K562 (cell line): ENCODE data around the gene AKT2. TPM values are rescaled to one million over a fixed set of nuclear protein-coding genes. Genes with fewer than 3 reads are reported as not detected.

Experiments
- ATAC-seq: fragments of 200-7000 bp; cut with Tn5 transposase; 3 replicates; pipeline ENCODE4 v1.9.1; 2020; ENCODE audit warnings: moderate library complexity
- BruUV-seq: library from RNA; stranded (reverse); fragments of 400-500 nt; replicated peaks from 2 replicates; lab custom pipeline; 2021; lab: Mats Ljungman, UMichigan
- CTCF ChIA-PET: fragments of 300-600 bp; formaldehyde crosslinking; extraction: SDS; loops from one replicate; lab custom pipeline; 2021; ENCODE audit warnings: low intra/inter-chr PET ratio; lab: Yijun Ruan, JAX
- POLR2A ChIA-PET: fragments of 300-600, 350-650 bp; sonication (Branson Sonifier 250); formaldehyde crosslinking; extraction: SDS; loops from one replicate; lab custom pipeline; 2021; ENCODE audit warnings: antibody characterized with exemption, inconsistent platforms; lab: Yijun Ruan, JAX
- DNase-seq, 4 experiments: peaks; one replicate each; pipeline versions ENCODE4 v3.0.0 to v3.0.0-alpha.2; 2011 to 2018; ENCODE audit warnings: low spot score in 3 of 4, mixed read lengths in 3 of 4; ENCODE audit errors: extremely low read depth in 1 of 4
- FAIRE-seq: peaks from 2 replicates; lab custom pipeline; 2011; peaks lifted over from hg19 to GRCh38; lab: Jason Lieb, UNC
- H2AFZ ChIP-seq: 2 replicates; pipeline ENCODE4 v1.6.0; 2011; ENCODE audit warnings: low read depth, low read length, control low read depth, inconsistent platforms
- H3K27ac ChIP-seq: fragments of 200-600 bp; 3 replicates; pipeline ENCODE4 v1.8.0; 2011; ENCODE audit warnings: low read depth, mild to moderate bottlenecking, control low read depth, inconsistent platforms, low read length, moderate library complexity, mixed read lengths; ENCODE audit errors: extremely low read depth
- H3K27me3 ChIP-seq, 2 experiments: fragments of 300-600 bp in 1 of 2; 2 replicates in 1 of 2; 3 replicates in 1 of 2; pipeline versions ENCODE4 v1.6.0 to v1.8.0; 2011; ENCODE audit warnings: inconsistent platforms in 2 of 2, low read length in 2 of 2, mild to moderate bottlenecking in 1 of 2, mixed read lengths in 1 of 2, moderate library complexity in 1 of 2; ENCODE audit not compliant: control insufficient read depth in 2 of 2, insufficient read depth in 2 of 2
- H3K36me3 ChIP-seq: fragments of 300-600 bp; 3 replicates; pipeline ENCODE4 v1.8.0; 2011; ENCODE audit warnings: mild to moderate bottlenecking, low read length, inconsistent platforms; ENCODE audit not compliant: control insufficient read depth, insufficient read depth
- H3K4me1 ChIP-seq, 2 experiments: fragments of 200-600 bp in 1 of 2; replicated peaks in 1 of 2; 2 replicates in 1 of 2; 3 replicates in 1 of 2; pipeline versions ENCODE4 v1.5.1 to v1.8.0; 2011; ENCODE audit warnings: inconsistent platforms in 2 of 2, low read length in 2 of 2, mild to moderate bottlenecking in 1 of 2, mixed read lengths in 1 of 2, moderate library complexity in 1 of 2; ENCODE audit not compliant: control insufficient read depth in 2 of 2, insufficient read depth in 2 of 2
- H3K4me2 ChIP-seq: 2 replicates; pipeline ENCODE4 v1.6.1; 2011; ENCODE audit warnings: low read length, control low read depth, inconsistent platforms, mixed read lengths; ENCODE audit not compliant: insufficient read depth
- H3K4me3 ChIP-seq: fragments of 200-600 bp; sonication (generic), shearing (Covaris generic); 2 replicates; pipeline ENCODE4 v1.5.1; 2016; ENCODE audit warnings: control low read depth, inconsistent platforms
- H3K79me2 ChIP-seq: fragments of 200-600 bp; 3 replicates; pipeline ENCODE4 v1.8.0; 2011; ENCODE audit warnings: low read length, inconsistent platforms; ENCODE audit not compliant: control insufficient read depth, insufficient read depth
- H3K9ac ChIP-seq, 2 experiments: 2 replicates each; pipeline versions ENCODE4 v1.6.0 to v1.6.1; 2011; ENCODE audit warnings: low read depth in 2 of 2, low read length in 2 of 2, control low read depth in 1 of 2, inconsistent platforms in 1 of 2, mild to moderate bottlenecking in 1 of 2, mixed read lengths in 1 of 2; ENCODE audit not compliant: insufficient read depth in 1 of 2
- H3K9me1 ChIP-seq: one replicate; pipeline ENCODE4 v1.6.0; 2011; ENCODE audit warnings: inconsistent platforms, mild to moderate bottlenecking, low read length, moderate library complexity; ENCODE audit not compliant: control insufficient read depth, insufficient read depth
- H3K9me3 ChIP-seq: replicated peaks from 2 replicates; pipeline ENCODE4 v1.5.1; 2011; ENCODE audit warnings: low read depth, low read length, inconsistent platforms; ENCODE audit not compliant: control insufficient read depth, insufficient read depth
- H4K20me1 ChIP-seq: replicated peaks from 2 replicates; pipeline ENCODE4 v1.6.1; 2011; ENCODE audit warnings: low read length, inconsistent platforms, mixed read lengths; ENCODE audit not compliant: control insufficient read depth, insufficient read depth
- E2F6 ChIP-seq, 2 experiments: IDR thresholded peaks; 2 replicates each; pipeline ENCODE4 v1.6.1; 2011; ENCODE audit warnings: borderline replicate concordance in 1 of 2, control low read depth in 1 of 2, low read depth in 1 of 2, low read length in 1 of 2, mild to moderate bottlenecking in 1 of 2, mixed read lengths in 1 of 2, moderate library complexity in 1 of 2; ENCODE audit not compliant: insufficient read depth in 1 of 2, insufficient read length in 1 of 2, poor library complexity in 1 of 2, severe bottlenecking in 1 of 2; ENCODE audit errors: extremely low read depth in 1 of 2
- HCFC1 ChIP-seq: IDR thresholded peaks from 2 replicates; pipeline ENCODE4 v1.6.1; 2012; ENCODE audit warnings: low read depth, low read length, improper control_type of control experiment
- PHF8 ChIP-seq: fragments of 200-600 bp; sonication (generic); IDR thresholded peaks from 2 replicates; pipeline ENCODE4 v1.6.1; 2012; ENCODE audit warnings: mixed run types, mild to moderate bottlenecking, inconsistent platforms, low read length, moderate library complexity, borderline replicate concordance
- POLR2G ChIP-seq: fragments of 200-400 bp; formaldehyde crosslinking; IDR thresholded peaks from 2 replicates; pipeline ENCODE4 v1.6.1; 2017; ENCODE audit warnings: low read depth, mild to moderate bottlenecking, antibody characterized with exemption, low read length, moderate library complexity
- SIX5 ChIP-seq, 2 experiments: IDR thresholded peaks; 2 replicates each; pipeline ENCODE4 v1.6.1; 2011; ENCODE audit warnings: low read length in 2 of 2, borderline replicate concordance in 1 of 2, low read depth in 1 of 2, mild to moderate bottlenecking in 1 of 2, moderate library complexity in 1 of 2; ENCODE audit not compliant: insufficient read depth in 1 of 2
- TFAM ChIP-seq: fragments of 250-450 bp; sonication (Bioruptor Pico); conservative IDR thresholded peaks from 2 replicates; pipeline ENCODE4 v1.5.0; 2021; ENCODE audit warnings: mild to moderate bottlenecking, moderate library complexity
- ZBTB8A ChIP-seq: fragments of 450-650 bp; IDR thresholded peaks from 2 replicates; pipeline ENCODE4 v1.6.1; 2018; ENCODE audit warnings: mild to moderate bottlenecking, moderate library complexity; ENCODE audit not compliant: partially characterized antibody
- WGBS: fragments of 100-300 bp; shearing (Covaris generic); methylation state at CpG from one replicate; pipeline ENCODE4 v1.1.6; 2016; ENCODE audit warnings: low coverage, mixed read lengths; ENCODE audit not compliant: insufficient coverage; ENCODE audit errors: missing lambda C conversion rate; 5-methylcytosine and 5-hydroxymethylcytosine counted together
- in situ Hi-C: fragments of 300-500 bp; cut with MboI; formaldehyde crosslinking; loops from 4 replicates; pipeline ENCODE4 v1.15.0; 2018; ENCODE audit warnings: inconsistent platforms, mixed read lengths
- intact Hi-C: fragments of 100-400 bp; cut with micrococcal nuclease; formaldehyde crosslinking; loops from 2 replicates; pipeline ENCODE4 v1.14.2; 2022
- polyA plus RNA-seq, 8 experiments: library from polyadenylated mRNA; depleted of rRNA in 4 of 8; stranded (reverse) in 5 of 8; unstranded in 3 of 8; fragments of >200 nt; fragmentation: Nextera tagmentation in 2 of 8; fragmentation: Illumina TruSeq in 1 of 8; extraction: Ambion mirVana in 2 of 8; extraction: Trizol in 1 of 8; gene quantifications; 2 replicates each; pipeline versions ENCODE4 v1.2.1 to v1.2.3, GENCODE V29; 2011 to 2014; ENCODE audit warnings: inconsistent platforms in 1 of 8, missing spikeins in 1 of 8
- total RNA-seq, 7 experiments: library from RNA; depleted of rRNA in 6 of 7; stranded (reverse); fragments of >200 nt in 6 of 7; fragmentation: Illumina TruSeq in 2 of 7; extraction: Trizol in 2 of 7; gene quantifications; 2 replicates each; pipeline versions ENCODE4 v1.2.1 to v1.2.3, GENCODE V29; 2011 to 2021; ENCODE audit warnings: low replicate concordance in 1 of 7
- TF ChIP-seq, protein P1 (sequence below): fragments of 250-450 bp; sonication (Bioruptor Pico); IDR thresholded peaks from 2 replicates; pipeline ENCODE4 v1.5.0; 2020; ENCODE audit warnings: mild to moderate bottlenecking
- TF ChIP-seq, protein P2 (sequence below), 2 experiments: fragments of 450-650 bp; conservative IDR thresholded peaks; 2 replicates each; pipeline ENCODE4 v1.6.1; 2017; ENCODE audit warnings: mild to moderate bottlenecking in 2 of 2, moderate library complexity in 2 of 2

Gene AKT2
- total and polyA plus RNA-seq, 9 of the 15 experiments (the other 6 are each of a cell fraction or from before 2014, with no cell fraction given): 1.1 to 132 (median 67.7) TPM

GRCh38 chr19:40249201-40249600 is 35.9 kb downstream of the AKT2 start:
- Histone ChIP-seq H3K79me2 (peaks cover 46% of the 10 kb centered on the region), H3K4me3 (no peak overlapping the region), H3K36me3 (peaks cover 72% of the 10 kb centered on the region; the same call in 2 of the 3 replicates), H2AFZ (no peak overlapping the region)
- ATAC-seq: no peak
- CTCF ChIA-PET: no interaction called here
- in situ Hi-C loops: no loop called here
- TF ChIP-seq PHF8: no peak
- no peak for TF ChIP-seq ZBTB8A
- TF ChIP-seq SIX5 (IDR thresholded peaks at IDR 0.05; ENCODE audit: borderline replicate concordance in 1 of 2, insufficient read depth in 1 of 2, low read depth in 1 of 2, low read length in 2 of 2): no peak
- TF ChIP-seq, protein P1, sequence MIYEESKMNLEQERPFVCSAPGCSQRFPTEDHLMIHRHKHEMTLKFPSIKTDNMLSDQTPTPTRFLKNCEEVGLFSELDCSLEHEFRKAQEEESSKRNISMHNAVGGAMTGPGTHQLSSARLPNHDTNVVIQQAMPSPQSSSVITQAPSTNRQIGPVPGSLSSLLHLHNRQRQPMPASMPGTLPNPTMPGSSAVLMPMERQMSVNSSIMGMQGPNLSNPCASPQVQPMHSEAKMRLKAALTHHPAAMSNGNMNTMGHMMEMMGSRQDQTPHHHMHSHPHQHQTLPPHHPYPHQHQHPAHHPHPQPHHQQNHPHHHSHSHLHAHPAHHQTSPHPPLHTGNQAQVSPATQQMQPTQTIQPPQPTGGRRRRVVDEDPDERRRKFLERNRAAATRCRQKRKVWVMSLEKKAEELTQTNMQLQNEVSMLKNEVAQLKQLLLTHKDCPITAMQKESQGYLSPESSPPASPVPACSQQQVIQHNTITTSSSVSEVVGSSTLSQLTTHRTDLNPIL: no peak
- TF ChIP-seq, protein P2, sequence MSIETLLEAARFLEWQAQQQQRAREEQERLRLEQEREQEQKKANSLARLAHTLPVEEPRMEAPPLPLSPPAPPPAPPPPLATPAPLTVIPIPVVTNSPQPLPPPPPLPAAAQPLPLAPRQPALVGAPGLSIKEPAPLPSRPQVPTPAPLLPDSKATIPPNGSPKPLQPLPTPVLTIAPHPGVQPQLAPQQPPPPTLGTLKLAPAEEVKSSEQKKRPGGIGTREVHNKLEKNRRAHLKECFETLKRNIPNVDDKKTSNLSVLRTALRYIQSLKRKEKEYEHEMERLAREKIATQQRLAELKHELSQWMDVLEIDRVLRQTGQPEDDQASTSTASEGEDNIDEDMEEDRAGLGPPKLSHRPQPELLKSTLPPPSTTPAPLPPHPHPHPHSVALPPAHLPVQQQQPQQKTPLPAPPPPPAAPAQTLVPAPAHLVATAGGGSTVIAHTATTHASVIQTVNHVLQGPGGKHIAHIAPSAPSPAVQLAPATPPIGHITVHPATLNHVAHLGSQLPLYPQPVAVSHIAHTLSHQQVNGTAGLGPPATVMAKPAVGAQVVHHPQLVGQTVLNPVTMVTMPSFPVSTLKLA (conservative IDR thresholded peaks at IDR 0.05): no peak
- TF ChIP-seq HCFC1: no peak
- TF ChIP-seq E2F6 (IDR thresholded peaks at IDR 0.05; ENCODE audit: borderline replicate concordance in 1 of 2, extremely low read depth in 1 of 2, insufficient read depth in 1 of 2, insufficient read length in 1 of 2, low read depth in 1 of 2, low read length in 1 of 2, poor library complexity in 1 of 2, severe bottlenecking in 1 of 2): no peak
- 0 out of 2 replicates have a peak, but pooled peaks have one; percentile 15 for TF ChIP-seq POLR2G
- TF ChIP-seq TFAM (CRISPR knock-in tag): no peak
- TF ChIP-seq, all 486 proteins: peak for 1
- POLR2A ChIA-PET: interaction anchor here (0.7 kb wide), 1 partner anchor 11 kb away, joined by 4 read pairs; no protein-coding TSS in a partner anchor
- DNase-seq (no peak), FAIRE-seq (no peak)
- Histone ChIP-seq H3K4me1 (peaks cover 0 to 16% of the 10 kb centered on the region in 2 experiments; a peak in 2 of 5 replicates), H3K9ac (peak overlapping the region in 1 of 2 experiments; percentile 53; a peak in 1 of 4 replicates), H3K9me3 (no peaks in the 10 kb centered on the region), H3K27me3 (no peaks in the 10 kb centered on the region), H3K4me2 (no peak overlapping the region), H3K9me1 (peaks cover 4% of the 10 kb centered on the region), H4K20me1 (peaks cover 4% of the 10 kb centered on the region; the same call in 1 of the 2 replicates), H3K27ac (no peak overlapping the region)
- BruUV-seq: no TSS peak
- 89% methylated on average over 9 of the region's 10 CpGs for WGBS
- intact Hi-C loops: no loop called here
